Measurements from ENCODE around the gene OR10A5. TPM values are rescaled to one million over a fixed set of nuclear protein-coding genes. Genes with fewer than 3 reads are reported as not detected.

Gene OR10A5
- polyA plus RNA-seq, 1 donor (not counting 4 experiments of a cell fraction or from before 2014, with no cell fraction given): not detected

- Histone ChIP-seq H3K9ac (ENCODE audit: control insufficient read depth, extremely low read depth, insufficient read depth, low read length) (no peak overlapping the region), H3K4me2 (ENCODE audit: control insufficient read depth, extremely low read depth, insufficient read depth, low read depth, low read length) (no peak overlapping the region), H3K9me3 (ENCODE audit: control insufficient read depth, low read depth, low read length) (no peaks in the 10 kb centered on the region), H3K27ac (ENCODE audit: control insufficient read depth, insufficient read depth, low read length) (no peak overlapping the region), H4K20me1 (ENCODE audit: control insufficient read depth, extremely low read depth, insufficient read depth, low read length) (no peaks in the 10 kb centered on the region), H3K79me2 (ENCODE audit: control insufficient read depth, insufficient read depth, low read length) (no peaks in the 10 kb centered on the region), H3K9me1 (ENCODE audit: control insufficient read depth, extremely low read depth, insufficient read depth, low read length) (no peaks in the 10 kb centered on the region), H3K27me3 (ENCODE audit: control insufficient read depth, extremely low read depth, insufficient read depth, low read length) (no peaks in the 10 kb centered on the region), H3K4me1 (ENCODE audit: control insufficient read depth, extremely low read depth, insufficient read depth, low read length) (no peaks in the 10 kb centered on the region), H3K4me3 (ENCODE audit: control insufficient read depth in 2 of 3, extremely low read depth in 1 of 3, insufficient read depth in 2 of 3, low read depth in 1 of 3, low read length in 3 of 3) (no peak overlapping the region), H2AFZ (ENCODE audit: control insufficient read depth, low read length) (no peak overlapping the region), H3K36me3 (ENCODE audit: control insufficient read depth in 2 of 2, extremely low read depth in 1 of 2, insufficient read depth in 2 of 2, low read length in 2 of 2) (no peaks in the 10 kb centered on the region)
- dilution Hi-C loops (cut with MboI; ENCODE audit: extremely low pct_ligation_motif_present, low sequenced_read_pairs): no loop called here
- DNase-seq (ENCODE audit: low read depth, low spot score): no peak
- TF ChIP-seq EZH2 (IDR thresholded peaks at IDR 0.05; ENCODE audit: low read length): no peak
- no peak for TF ChIP-seq CTCF (optimal IDR thresholded peaks at IDR 0.05 in 1 of 3, IDR thresholded peaks at IDR 0.05 in 1 of 3, conservative IDR thresholded peaks at IDR 0.05 in 1 of 3; ENCODE audit: extremely low read depth in 1 of 3, insufficient read depth in 2 of 3, low read length in 3 of 3)
- FAIRE-seq: no peak
Measured at GRCh38 chr11:6875761-6876160, 30.3 kb downstream of the OR10A5 start.

- no peak within 1 kb of the TSS for H3K4me2 ChIP-seq (ENCODE audit: control insufficient read depth, extremely low read depth, insufficient read depth, low read depth, low read length)
- H4K20me1 ChIP-seq (ENCODE audit: control insufficient read depth, extremely low read depth, insufficient read depth, low read length): no peaks in the 10 kb centered on the region
- dilution Hi-C loops (cut with MboI; ENCODE audit: extremely low pct_ligation_motif_present, low sequenced_read_pairs): no loop called here
- H3K27ac ChIP-seq (ENCODE audit: control insufficient read depth, insufficient read depth, low read length): no peak within 1 kb of the TSS
- DNase-seq (ENCODE audit: low read depth, low spot score) (no peak), FAIRE-seq (no peak)
- no peaks in the 10 kb centered on the region for H3K9me3 ChIP-seq (ENCODE audit: control insufficient read depth, low read depth, low read length)
- no peaks in the 10 kb centered on the region for H3K36me3 ChIP-seq (ENCODE audit: control insufficient read depth in 2 of 2, extremely low read depth in 1 of 2, insufficient read depth in 2 of 2, low read length in 2 of 2)
- H2AFZ ChIP-seq (ENCODE audit: control insufficient read depth, low read length): no peak within 1 kb of the TSS
- H3K79me2 ChIP-seq (ENCODE audit: control insufficient read depth, insufficient read depth, low read length): no peaks in the 10 kb centered on the region
- no peaks in the 10 kb centered on the region for H3K27me3 ChIP-seq (ENCODE audit: control insufficient read depth, extremely low read depth, insufficient read depth, low read length)
- H3K4me1 ChIP-seq (ENCODE audit: control insufficient read depth, extremely low read depth, insufficient read depth, low read length): no peaks in the 10 kb centered on the region
- H3K4me3 ChIP-seq (ENCODE audit: control insufficient read depth in 2 of 3, extremely low read depth in 1 of 3, insufficient read depth in 2 of 3, low read depth in 1 of 3, low read length in 3 of 3): no peak within 1 kb of the TSS
- no peaks in the 10 kb centered on the region for H3K9me1 ChIP-seq (ENCODE audit: control insufficient read depth, extremely low read depth, insufficient read depth, low read length)
- H3K9ac ChIP-seq (ENCODE audit: control insufficient read depth, extremely low read depth, insufficient read depth, low read length): no peak within 1 kb of the TSS
- no peak for TF ChIP-seq EZH2 (IDR thresholded peaks at IDR 0.05; ENCODE audit: low read length)
- no peak for TF ChIP-seq CTCF (optimal IDR thresholded peaks at IDR 0.05 in 1 of 3, IDR thresholded peaks at IDR 0.05 in 1 of 3, conservative IDR thresholded peaks at IDR 0.05 in 1 of 3; ENCODE audit: extremely low read depth in 1 of 3, insufficient read depth in 2 of 3, low read length in 3 of 3)
Measured at GRCh38 chr11:6876325-6876724, 30.8 kb downstream of the OR10A5 start, which contains the start of gene OR10A4. OR10A4 (plus strand) TSS chr11:6876625; CDS start chr11:6876648, 23 bp downstream.

Measured in keratinocyte (primary cell).